IMR-90 (cell line): ENCODE measurements around the gene ZNF700. TPM values are rescaled to one million over a fixed set of nuclear protein-coding genes. Genes with fewer than 3 reads are reported as not detected.

Source experiments
- ATAC-seq: fragments of 200-7000 bp; cut with Tn5 transposase; 2 replicates; pipeline ENCODE4 v1.9.1; 2020; ENCODE audit warnings: low read depth, mild to moderate bottlenecking, moderate library complexity
- BruUV-seq: library from RNA; stranded (reverse); fragments of 400-500 nt; replicated peaks from 2 replicates; lab custom pipeline; 2021; lab: Mats Ljungman, UMichigan
- CTCF ChIA-PET: fragments of 300-600 bp; formaldehyde crosslinking; extraction: SDS; loops from one replicate; lab custom pipeline; 2021; ENCODE audit warnings: antibody characterized with exemption; lab: Yijun Ruan, JAX
- POLR2A ChIA-PET: fragments of 300-600 bp; sonication (Branson Sonifier 250); formaldehyde crosslinking; loops from one replicate; lab custom pipeline; 2022; ENCODE audit warnings: antibody characterized with exemption; ENCODE audit not compliant: unreplicated experiment; lab: Charles Lee
- DNase-seq: peaks from one replicate; pipeline ENCODE4 v3.0.0; 2013
- H2AFZ ChIP-seq: replicated peaks from 2 replicates; pipeline ENCODE3; 2013; ENCODE audit warnings: low read length, mild to moderate bottlenecking; ENCODE audit not compliant: poor library complexity
- H2AK5ac ChIP-seq: 2 replicates; pipeline ENCODE4 v1.6.1; 2013; ENCODE audit warnings: low read depth, low read length, inconsistent platforms
- H2AK9ac ChIP-seq: replicated peaks from 2 replicates; pipeline ENCODE3; 2013; ENCODE audit warnings: mild to moderate bottlenecking, low read depth, low read length, moderate library complexity; ENCODE audit not compliant: poor library complexity
- H2BK120ac ChIP-seq: 2 replicates; pipeline ENCODE4 v1.6.1; 2013; ENCODE audit warnings: low read depth, low read length, inconsistent platforms
- H2BK15ac ChIP-seq: 3 replicates; pipeline ENCODE4 v1.6.1; 2013; ENCODE audit warnings: low read depth, low read length, inconsistent platforms
- H2BK20ac ChIP-seq: 2 replicates; pipeline ENCODE4 v1.6.1; 2013; ENCODE audit warnings: low read depth, mild to moderate bottlenecking, inconsistent platforms, low read length, moderate library complexity
- H2BK5ac ChIP-seq: 2 replicates; pipeline ENCODE4 v1.6.1; 2013; ENCODE audit warnings: mild to moderate bottlenecking, low read depth, low read length, inconsistent platforms; ENCODE audit not compliant: poor library complexity, severe bottlenecking
- H3K14ac ChIP-seq: replicated peaks from 2 replicates; pipeline ENCODE4 v1.6.1; 2013; ENCODE audit warnings: low read depth, low read length, inconsistent platforms
- H3K18ac ChIP-seq: 2 replicates; pipeline ENCODE4 v1.6.1; 2013; ENCODE audit warnings: low read depth, low read length, control low read depth
- H3K23ac ChIP-seq: 2 replicates; pipeline ENCODE4 v1.6.1; 2013; ENCODE audit warnings: low read depth, low read length, inconsistent platforms
- H3K27ac ChIP-seq: 2 replicates; pipeline ENCODE4 v1.5.1; 2013; ENCODE audit warnings: mild to moderate bottlenecking, control low read depth, low read length; ENCODE audit not compliant: insufficient read depth
- H3K27me3 ChIP-seq: 2 replicates; pipeline ENCODE4 v1.6.1; 2013; ENCODE audit warnings: low read length; ENCODE audit not compliant: control insufficient read depth, insufficient read depth
- H3K36me3 ChIP-seq: 2 replicates; pipeline ENCODE4 v1.6.1; 2013; ENCODE audit warnings: low read length, mixed read lengths; ENCODE audit not compliant: control insufficient read depth, insufficient read depth
- H3K4ac ChIP-seq: 2 replicates; pipeline ENCODE4 v1.6.1; 2013; ENCODE audit warnings: low read depth, low read length, inconsistent platforms
- H3K4me1 ChIP-seq: 2 replicates; pipeline ENCODE4 v1.6.1; 2013; ENCODE audit warnings: low read length, mixed read lengths; ENCODE audit not compliant: control insufficient read depth, insufficient read depth
- H3K4me2 ChIP-seq: 2 replicates; pipeline ENCODE4 v1.6.1; 2013; ENCODE audit warnings: low read depth, mild to moderate bottlenecking, control low read depth, low read length, moderate library complexity
- H3K4me3 ChIP-seq: 2 replicates; pipeline ENCODE4 v1.5.1; 2013; ENCODE audit warnings: low read depth, mild to moderate bottlenecking, control low read depth, low read length, moderate library complexity; ENCODE audit not compliant: insufficient read depth
- H3K56ac ChIP-seq: 2 replicates; pipeline ENCODE4 v1.6.1; 2013; ENCODE audit warnings: low read length, inconsistent platforms; ENCODE audit not compliant: insufficient read depth; ENCODE audit errors: extremely low read depth
- H3K79me1 ChIP-seq, 2 experiments: 2 replicates each; pipeline ENCODE4 v1.6.1; 2013; ENCODE audit warnings: low read length in 2 of 2, inconsistent platforms in 1 of 2, low read depth in 1 of 2
- H3K9ac ChIP-seq: 2 replicates; pipeline ENCODE4 v1.6.1; 2013; ENCODE audit warnings: low read depth, low read length, control low read depth
- H3K9me1 ChIP-seq: 2 replicates; pipeline ENCODE4 v1.6.1; 2013; ENCODE audit warnings: low read length, inconsistent platforms; ENCODE audit not compliant: insufficient read depth
- H3K9me3 ChIP-seq: 2 replicates; pipeline ENCODE4 v1.6.1; 2013; ENCODE audit warnings: low read length; ENCODE audit not compliant: control insufficient read depth, insufficient read depth
- H4K20me1 ChIP-seq: 2 replicates; pipeline ENCODE4 v1.6.1; 2013; ENCODE audit warnings: low read length, inconsistent platforms; ENCODE audit not compliant: insufficient read depth
- H4K5ac ChIP-seq: 2 replicates; pipeline ENCODE4 v1.6.1; 2013; ENCODE audit warnings: mild to moderate bottlenecking, low read depth, low read length, control low read depth
- H4K8ac ChIP-seq, 2 experiments: 2 replicates each; pipeline ENCODE4 v1.6.1; 2013; ENCODE audit warnings: low read depth in 2 of 2, low read length in 2 of 2, control low read depth in 1 of 2, inconsistent platforms in 1 of 2
- H4K91ac ChIP-seq: 2 replicates; pipeline ENCODE4 v1.6.1; 2013; ENCODE audit warnings: low read depth, low read length, inconsistent platforms; ENCODE audit not compliant: insufficient read depth
- CTCF ChIP-seq: conservative IDR thresholded peaks from 2 replicates; pipeline ENCODE4 v1.5.1; 2012; ENCODE audit warnings: mild to moderate bottlenecking, low read depth, low read length, improper control_type of control experiment
- ELK1 ChIP-seq: fragments of 150-350 bp; IDR thresholded peaks from 2 replicates; pipeline ENCODE4 v1.6.1; 2016; ENCODE audit warnings: low read depth, mild to moderate bottlenecking, low read length, moderate library complexity, borderline replicate concordance
- FOS ChIP-seq: fragments of 150-350 bp; IDR thresholded peaks from 2 replicates; pipeline ENCODE4 v1.6.1; 2016; ENCODE audit warnings: low read depth, low read length
- MAFK ChIP-seq: IDR thresholded peaks from 2 replicates; pipeline ENCODE4 v1.6.1; 2012; ENCODE audit warnings: low read depth, low read length, improper control_type of control experiment
- MXI1 ChIP-seq: IDR thresholded peaks from 2 replicates; pipeline ENCODE4 v1.6.1; 2012; ENCODE audit warnings: low read depth, mild to moderate bottlenecking, low read length, moderate library complexity, borderline replicate concordance
- POLR2A ChIP-seq: IDR thresholded peaks from 2 replicates; pipeline ENCODE4 v1.6.1; 2012; ENCODE audit warnings: mild to moderate bottlenecking, low read depth, low read length
- RAD21 ChIP-seq: IDR thresholded peaks from 2 replicates; pipeline ENCODE4 v1.6.1; 2012; ENCODE audit warnings: low read length, improper control_type of control experiment
- RCOR1 ChIP-seq: IDR thresholded peaks from 2 replicates; pipeline ENCODE4 v1.6.1; 2012; ENCODE audit warnings: mild to moderate bottlenecking, low read length, improper control_type of control experiment; ENCODE audit not compliant: insufficient replicate concordance
- USF2 ChIP-seq: fragments of 150-350 bp; IDR thresholded peaks from 2 replicates; pipeline ENCODE4 v1.6.1; 2017; ENCODE audit warnings: mild to moderate bottlenecking, antibody characterized with exemption, low read length, low read depth
- WGBS, 2 experiments: methylation state at CpG; one replicate each; pipeline versions ENCODE4 v1.1.5 to v1.1.7; 2013; ENCODE audit warnings: missing lambda C conversion rate in 2 of 2; ENCODE audit not compliant: insufficient read length in 1 of 2; ENCODE audit errors: extremely low coverage in 2 of 2; 5-methylcytosine and 5-hydroxymethylcytosine counted together
- dilution Hi-C: fragments of 300-500 bp; cut with HindIII; formaldehyde crosslinking; loops from one replicate; pipeline ENCODE4 v1.14.3; 2018; ENCODE audit warnings: low sequenced_read_pairs; ENCODE audit not compliant: unreplicated experiment
- in situ Hi-C: fragments of 300-500 bp; cut with MboI; formaldehyde crosslinking; loops from 3 replicates; pipeline ENCODE4 v1.14.3; 2019; ENCODE audit warnings: low sequenced_read_pairs, inconsistent platforms, mixed read lengths
- intact Hi-C: fragments of 100-400 bp; cut with micrococcal nuclease; formaldehyde crosslinking; loops from 2 replicates; pipeline ENCODE4 v1.10.0; 2022
- polyA plus RNA-seq, 3 experiments: library from polyadenylated mRNA; depleted of rRNA; stranded (reverse); fragments of >200 nt; gene quantifications; 2 replicates each; pipeline ENCODE4 v1.2.3, GENCODE V29; 2012; ENCODE audit warnings: low replicate concordance in 1 of 3
- total RNA-seq: library from RNA; depleted of rRNA; stranded (reverse); fragments of >200 nt; gene quantifications from 2 replicates; pipeline ENCODE4 v1.2.3, GENCODE V29; 2012

The ZNF700 gene
- total and polyA plus RNA-seq, 2 of the 4 experiments (the other 2 are of a cell fraction): 5.3 to 10.2 TPM

GRCh38 chr19:11931513-11931912 lies 6.6 kb downstream of the ZNF700 start:
- Histone ChIP-seq H3K56ac (no peak overlapping the region), H2AFZ (no peak overlapping the region), H2AK9ac (no peak overlapping the region), H4K8ac (no peak overlapping the region), H3K4ac (no peak overlapping the region), H2BK5ac (no peak overlapping the region), H3K9ac (no peak overlapping the region), H2BK120ac (no peak overlapping the region), H3K4me3 (no peak overlapping the region), H4K91ac (no peak overlapping the region), H3K9me3 (peaks cover 5% of the 10 kb centered on the region), H4K5ac (no peak overlapping the region), H3K27ac (no peak overlapping the region), H3K36me3 (peaks cover 4% of the 10 kb centered on the region; the same call in 1 of the 2 replicates), H3K4me1 (no peaks in the 10 kb centered on the region), H3K4me2 (no peak overlapping the region), H3K18ac (no peak overlapping the region), H2BK20ac (no peak overlapping the region), H3K14ac (no peak overlapping the region), H3K27me3 (no peaks in the 10 kb centered on the region), H2AK5ac (no peak overlapping the region), H2BK15ac (no peak overlapping the region), H4K20me1 (no peaks in the 10 kb centered on the region), H3K79me1 (peaks cover 3 to 13% of the 10 kb centered on the region in 2 experiments), H3K9me1 (no peaks in the 10 kb centered on the region), H3K23ac (no peak overlapping the region)
- ChIA-PET POLR2A (no interaction called here), CTCF (no interaction called here)
- intact Hi-C loops: no loop called here
- no peak for TF ChIP-seq CTCF
- no peak for TF ChIP-seq USF2
- TF ChIP-seq POLR2A: no peak
- TF ChIP-seq RCOR1: no peak
- TF ChIP-seq RAD21: no peak
- TF ChIP-seq MXI1: no peak
- TF ChIP-seq MAFK: no peak
- no peak for TF ChIP-seq ELK1
- TF ChIP-seq FOS: no peak
- ATAC-seq: no peak
- dilution Hi-C loops: no loop called here
- in situ Hi-C loops: no loop called here
- no CpG with 5 or more reads among the region's 3 CpGs for WGBS, 2 experiments
- no peak for DNase-seq
- no TSS peak for BruUV-seq
